ENCODE measurements around the gene NPRL2. TPM values are rescaled to one million over a fixed set of nuclear protein-coding genes. Genes with fewer than 3 reads are reported as not detected.

The NPRL2 gene
- total and polyA plus RNA-seq, 7 donors = 16.8 to 28.5 (median 19.1) TPM

DNA sequence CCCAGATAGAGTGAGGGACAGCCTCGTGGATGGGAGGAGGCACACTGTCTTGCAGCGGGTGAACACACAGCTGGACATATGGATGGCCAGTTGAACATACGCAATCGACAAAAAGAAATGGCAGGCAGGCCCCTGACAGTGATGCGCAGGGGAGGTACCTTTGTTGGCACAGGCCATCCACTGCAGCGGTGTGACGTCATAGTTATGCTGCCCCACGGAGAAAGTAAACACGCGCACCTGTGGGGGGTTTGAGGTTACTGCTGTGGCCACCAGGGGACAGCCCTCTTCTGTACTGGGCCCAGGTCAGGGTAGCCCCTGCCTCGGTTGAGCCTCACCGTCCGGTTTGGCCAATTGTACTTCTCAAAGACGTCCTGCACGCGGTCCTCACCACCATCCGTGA lies 28.2 kb upstream of the NPRL2 start:
- Histone ChIP-seq H3K36me3 (no peaks in the 10 kb centered on the region), H3K4me1 (no peaks in the 10 kb centered on the region), H3K27me3 (peaks cover 0 to 8% (median 0%) of the 10 kb centered on the region in 3 donors), H3K4me3 (no peak overlapping the region), H3K27ac (no peak overlapping the region), H3K9me3 (no peaks in the 10 kb centered on the region)
- TF ChIP-seq POLR2AphosphoS5 (IDR thresholded peaks at IDR 0.05) (no peak), POLR2A (IDR thresholded peaks at IDR 0.05) (no peak), EP300 (IDR thresholded peaks at IDR 0.05) (no peak)
- TF ChIP-seq, protein P1, sequence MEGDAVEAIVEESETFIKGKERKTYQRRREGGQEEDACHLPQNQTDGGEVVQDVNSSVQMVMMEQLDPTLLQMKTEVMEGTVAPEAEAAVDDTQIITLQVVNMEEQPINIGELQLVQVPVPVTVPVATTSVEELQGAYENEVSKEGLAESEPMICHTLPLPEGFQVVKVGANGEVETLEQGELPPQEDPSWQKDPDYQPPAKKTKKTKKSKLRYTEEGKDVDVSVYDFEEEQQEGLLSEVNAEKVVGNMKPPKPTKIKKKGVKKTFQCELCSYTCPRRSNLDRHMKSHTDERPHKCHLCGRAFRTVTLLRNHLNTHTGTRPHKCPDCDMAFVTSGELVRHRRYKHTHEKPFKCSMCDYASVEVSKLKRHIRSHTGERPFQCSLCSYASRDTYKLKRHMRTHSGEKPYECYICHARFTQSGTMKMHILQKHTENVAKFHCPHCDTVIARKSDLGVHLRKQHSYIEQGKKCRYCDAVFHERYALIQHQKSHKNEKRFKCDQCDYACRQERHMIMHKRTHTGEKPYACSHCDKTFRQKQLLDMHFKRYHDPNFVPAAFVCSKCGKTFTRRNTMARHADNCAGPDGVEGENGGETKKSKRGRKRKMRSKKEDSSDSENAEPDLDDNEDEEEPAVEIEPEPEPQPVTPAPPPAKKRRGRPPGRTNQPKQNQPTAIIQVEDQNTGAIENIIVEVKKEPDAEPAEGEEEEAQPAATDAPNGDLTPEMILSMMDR (IDR thresholded peaks at IDR 0.05) = no peak
- intact Hi-C loops (cut with DNase I) = no loop called here
- WGBS, 2 donors = 90 to 92% methylated on average over 17 of the region's 17 CpGs
- no peak for DNase-seq

DNA sequence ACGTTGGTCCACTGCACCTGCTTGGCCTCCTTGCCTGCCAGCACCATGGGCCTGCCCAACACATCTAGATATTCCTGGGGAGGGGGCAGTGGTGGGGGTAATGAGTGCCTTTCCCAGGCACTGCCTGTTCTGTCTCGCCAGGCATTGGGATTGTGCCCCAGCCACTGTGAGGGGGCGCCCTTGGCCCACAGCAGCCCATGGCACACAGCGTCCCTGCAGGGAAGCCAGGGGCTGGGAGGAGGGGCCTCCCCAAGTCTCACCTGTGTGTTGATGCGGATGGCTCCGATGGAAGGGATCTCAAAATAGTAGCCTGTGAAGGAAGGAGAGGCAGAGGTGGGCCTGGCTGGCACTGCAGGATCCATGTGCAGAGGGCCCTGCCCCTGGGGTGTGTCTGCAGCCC lies 27.4 kb upstream of the NPRL2 start:
- H3K4me1 ChIP-seq = no peaks in the 10 kb centered on the region
- WGBS, 2 donors = 83 to 91% methylated on average over 6 of the region's 6 CpGs
- no peaks in the 10 kb centered on the region for H3K9me3 ChIP-seq
- H3K27ac ChIP-seq = no peak overlapping the region
- no peaks in the 10 kb centered on the region for H3K36me3 ChIP-seq
- TF ChIP-seq EP300 (IDR thresholded peaks at IDR 0.05) (no peak), POLR2AphosphoS5 (IDR thresholded peaks at IDR 0.05) (no peak), POLR2A (IDR thresholded peaks at IDR 0.05) (no peak)
- TF ChIP-seq, protein P1 (IDR thresholded peaks at IDR 0.05) = no peak
- intact Hi-C loops (cut with DNase I) = no loop called here
- H3K27me3 ChIP-seq = peaks cover 0 to 8% (median 0%) of the 10 kb centered on the region in 3 donors
- H3K4me3 ChIP-seq = no peak overlapping the region
- no peak for DNase-seq

DNA sequence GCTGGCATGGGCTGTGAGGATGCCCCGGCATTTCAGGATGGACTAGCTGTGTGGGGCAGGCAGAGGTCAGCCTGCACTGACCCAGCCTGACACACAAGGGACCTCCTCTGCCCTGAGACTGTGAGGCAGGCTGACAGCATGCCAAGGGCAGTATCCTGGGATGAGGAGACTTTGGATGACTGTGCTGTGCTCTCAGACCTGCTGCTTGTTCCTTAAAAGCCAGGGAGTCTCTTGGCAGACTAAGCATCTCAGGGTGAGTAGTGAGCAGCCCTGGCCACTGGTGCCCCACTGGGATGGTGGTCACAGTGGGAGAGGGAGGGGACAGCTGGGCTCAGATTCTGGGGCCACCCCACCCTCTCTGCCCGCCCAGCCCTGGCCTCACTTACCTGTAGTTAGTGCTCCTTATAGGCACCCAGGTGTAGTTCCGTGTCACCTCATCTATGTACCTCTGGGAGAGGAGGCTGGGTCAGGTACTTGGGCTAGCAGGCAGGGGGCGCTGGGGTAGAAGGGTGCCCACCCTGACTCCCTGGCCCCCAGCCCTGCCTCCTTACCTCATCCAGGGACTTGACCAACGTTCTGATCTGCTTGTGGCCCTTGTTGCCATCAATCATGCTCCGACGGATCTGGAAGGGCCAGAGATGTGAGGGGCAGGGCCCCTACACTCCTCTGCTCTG lies 24.8 kb upstream of the NPRL2 start:
- no peak overlapping the region for H3K4me3 ChIP-seq
- WGBS, 2 donors = 64 to 80% methylated on average over 7 of the region's 7 CpGs
- no peak for DNase-seq
- no peak overlapping the region for H3K27ac ChIP-seq
- H3K36me3 ChIP-seq = no peaks in the 10 kb centered on the region
- no peaks in the 10 kb centered on the region for H3K4me1 ChIP-seq
- TF ChIP-seq EP300 (IDR thresholded peaks at IDR 0.05) (no peak), POLR2A (IDR thresholded peaks at IDR 0.05) (no peak), POLR2AphosphoS5 (IDR thresholded peaks at IDR 0.05) (no peak)
- TF ChIP-seq, protein P1 (IDR thresholded peaks at IDR 0.05) = no peak
- H3K27me3 ChIP-seq = peaks cover 0 to 26% (median 7%) of the 10 kb centered on the region in 3 donors
- intact Hi-C loops (cut with DNase I) = no loop called here
- H3K9me3 ChIP-seq = no peaks in the 10 kb centered on the region

DNA sequence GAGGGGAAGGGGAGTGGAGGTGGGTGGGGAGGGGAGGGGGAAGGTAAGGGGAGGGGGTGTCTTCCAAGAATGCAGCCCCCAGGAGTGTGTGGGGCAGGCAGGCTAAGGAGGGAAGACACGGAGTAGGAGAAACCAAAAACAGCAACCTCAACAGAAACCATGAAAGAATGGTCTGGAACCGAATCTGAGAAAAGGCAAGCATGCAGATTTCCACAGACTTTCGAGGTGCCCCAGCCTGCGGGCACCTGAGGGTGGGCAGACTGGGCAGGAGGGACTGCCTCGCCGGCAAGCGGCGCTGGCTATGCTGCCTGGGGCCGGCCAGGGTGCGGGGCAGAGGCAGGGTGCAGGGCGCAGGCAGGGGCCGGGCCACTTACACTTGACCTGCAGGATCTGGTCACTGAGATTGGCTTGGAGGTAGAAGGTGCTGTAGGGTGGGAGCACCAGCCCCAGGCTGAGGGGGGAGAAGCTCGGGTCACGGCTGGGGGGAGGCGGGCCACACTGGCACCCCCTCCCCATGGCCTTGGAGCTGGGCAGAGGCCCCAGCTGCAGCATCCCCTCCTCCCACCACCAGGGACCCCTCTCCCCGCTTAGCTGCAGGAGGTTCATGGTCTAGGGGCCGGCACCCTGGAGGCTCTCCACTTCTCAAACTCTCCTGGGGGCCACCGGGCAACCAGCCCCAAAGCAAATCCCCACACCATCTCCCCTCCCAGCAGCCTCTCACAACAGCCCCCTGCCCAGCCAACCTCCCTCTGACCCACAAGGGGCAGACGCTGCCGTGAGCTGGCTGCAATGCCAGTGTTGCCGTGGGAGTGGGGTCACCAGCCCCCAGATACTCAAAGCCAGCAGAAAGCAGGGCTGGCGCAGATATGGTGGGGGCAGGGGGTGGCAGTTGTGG lies 24.0 kb upstream of the NPRL2 start:
- Histone ChIP-seq H3K36me3 (no peaks in the 10 kb centered on the region), H3K27ac (no peak overlapping the region), H3K9me3 (no peaks in the 10 kb centered on the region), H3K27me3 (peaks cover 0 to 33% (median 9%) of the 10 kb centered on the region in 3 donors), H3K4me3 (no peak overlapping the region), H3K4me1 (no peaks in the 10 kb centered on the region)
- intact Hi-C loops (cut with DNase I) = no loop called here
- DNase-seq = no peak
- 76 to 77% methylated on average over 22 of the region's 22 CpGs for WGBS, 2 donors
- TF ChIP-seq POLR2AphosphoS5 (IDR thresholded peaks at IDR 0.05) = no peak
- TF ChIP-seq EP300 (IDR thresholded peaks at IDR 0.05) = no peak
- TF ChIP-seq POLR2A (IDR thresholded peaks at IDR 0.05) = no peak
- TF ChIP-seq, protein P1 (IDR thresholded peaks at IDR 0.05) = no peak
